ENCODE measurements around the gene NFKBIA.

- TF ChIP-seq CTCF (IDR thresholded peaks at IDR 0.05): no peak
- TF ChIP-seq POLR2AphosphoS5 (IDR thresholded peaks at IDR 0.05; ENCODE audit: low read depth, low read length): no peak
Measured at GRCh38 chr14:35351897-35352273, 52.7 kb downstream of the NFKBIA start.

All from Panc1 (cell line).